WTC11 (cell line): ENCODE results near the gene DTX1.

ENCODE experiments used
- ESRRA ChIP-seq: sonication (generic); formaldehyde crosslinking; IDR thresholded peaks from 2 replicates; pipeline ENCODE4 v1.8.1; 2022; ENCODE audit warnings: mild to moderate bottlenecking, missing genetic modification reagents, borderline replicate concordance
- FOXJ3 ChIP-seq: sonication (generic); formaldehyde crosslinking; IDR thresholded peaks from 2 replicates; pipeline ENCODE4 v1.9.0; 2021; ENCODE audit warnings: missing genetic modification reagents, mild to moderate bottlenecking, borderline replicate concordance
- NFYB ChIP-seq: sonication (generic); formaldehyde crosslinking; conservative IDR thresholded peaks from 2 replicates; pipeline ENCODE4 v1.8.0; 2022; ENCODE audit warnings: low read depth, missing genetic modification reagents
- TF ChIP-seq, protein P1 (sequence below): fragments of 200-600 bp; IDR thresholded peaks from 2 replicates; pipeline ENCODE4 v1.8.0; 2022; ENCODE audit warnings: antibody characterized with exemption
- TF ChIP-seq, protein P2 (sequence below): sonication (generic); formaldehyde crosslinking; IDR thresholded peaks from 2 replicates; pipeline ENCODE4 v1.8.1; 2022; ENCODE audit warnings: low read depth, mild to moderate bottlenecking, moderate library complexity, missing genetic modification reagents, borderline replicate concordance
- TF ChIP-seq, protein P3 (sequence below): sonication (generic); formaldehyde crosslinking; IDR thresholded peaks from 2 replicates; pipeline ENCODE4 v1.8.1; 2022; ENCODE audit warnings: missing genetic modification reagents, borderline replicate concordance
- TF ChIP-seq, protein P4 (sequence below): sonication (generic); formaldehyde crosslinking; IDR thresholded peaks from 2 replicates; pipeline ENCODE4 v1.8.0; 2023; ENCODE audit warnings: missing genetic modification reagents
- TF ChIP-seq, protein P5 (sequence below): sonication (generic); formaldehyde crosslinking; IDR thresholded peaks from 2 replicates; pipeline ENCODE4 v1.8.0; 2022; ENCODE audit warnings: mild to moderate bottlenecking, missing genetic modification reagents

DNA sequence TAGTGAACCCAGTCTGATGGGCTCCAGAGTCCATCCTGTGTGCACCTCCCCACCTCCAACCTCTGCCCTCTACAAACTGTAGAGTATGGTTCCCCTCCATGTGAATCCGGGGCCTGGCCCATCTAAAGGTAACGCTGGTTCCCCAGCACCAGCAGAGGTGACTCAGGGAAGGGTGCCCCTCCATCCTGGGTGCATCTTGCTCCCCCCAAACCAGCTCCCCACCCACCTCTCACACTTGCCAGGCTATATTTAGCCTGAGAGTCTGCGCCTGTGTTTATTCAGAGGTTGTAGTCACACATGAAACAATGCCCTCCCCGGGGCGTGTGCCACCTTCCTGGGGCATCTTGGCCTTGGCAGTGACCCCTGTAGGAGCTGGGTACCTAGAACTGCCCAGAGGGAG is 52.8 kb downstream of the DTX1 start:
- TF ChIP-seq FOXJ3 (no peak), ESRRA (CRISPR knock-in tag) (no peak), NFYB (no peak)
- TF ChIP-seq, protein P1, sequence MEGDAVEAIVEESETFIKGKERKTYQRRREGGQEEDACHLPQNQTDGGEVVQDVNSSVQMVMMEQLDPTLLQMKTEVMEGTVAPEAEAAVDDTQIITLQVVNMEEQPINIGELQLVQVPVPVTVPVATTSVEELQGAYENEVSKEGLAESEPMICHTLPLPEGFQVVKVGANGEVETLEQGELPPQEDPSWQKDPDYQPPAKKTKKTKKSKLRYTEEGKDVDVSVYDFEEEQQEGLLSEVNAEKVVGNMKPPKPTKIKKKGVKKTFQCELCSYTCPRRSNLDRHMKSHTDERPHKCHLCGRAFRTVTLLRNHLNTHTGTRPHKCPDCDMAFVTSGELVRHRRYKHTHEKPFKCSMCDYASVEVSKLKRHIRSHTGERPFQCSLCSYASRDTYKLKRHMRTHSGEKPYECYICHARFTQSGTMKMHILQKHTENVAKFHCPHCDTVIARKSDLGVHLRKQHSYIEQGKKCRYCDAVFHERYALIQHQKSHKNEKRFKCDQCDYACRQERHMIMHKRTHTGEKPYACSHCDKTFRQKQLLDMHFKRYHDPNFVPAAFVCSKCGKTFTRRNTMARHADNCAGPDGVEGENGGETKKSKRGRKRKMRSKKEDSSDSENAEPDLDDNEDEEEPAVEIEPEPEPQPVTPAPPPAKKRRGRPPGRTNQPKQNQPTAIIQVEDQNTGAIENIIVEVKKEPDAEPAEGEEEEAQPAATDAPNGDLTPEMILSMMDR, result no peak
- TF ChIP-seq, protein P2, sequence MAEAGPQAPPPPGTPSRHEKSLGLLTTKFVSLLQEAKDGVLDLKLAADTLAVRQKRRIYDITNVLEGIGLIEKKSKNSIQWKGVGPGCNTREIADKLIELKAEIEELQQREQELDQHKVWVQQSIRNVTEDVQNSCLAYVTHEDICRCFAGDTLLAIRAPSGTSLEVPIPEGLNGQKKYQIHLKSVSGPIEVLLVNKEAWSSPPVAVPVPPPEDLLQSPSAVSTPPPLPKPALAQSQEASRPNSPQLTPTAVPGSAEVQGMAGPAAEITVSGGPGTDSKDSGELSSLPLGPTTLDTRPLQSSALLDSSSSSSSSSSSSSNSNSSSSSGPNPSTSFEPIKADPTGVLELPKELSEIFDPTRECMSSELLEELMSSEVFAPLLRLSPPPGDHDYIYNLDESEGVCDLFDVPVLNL (CRISPR knock-in tag), result no peak
- TF ChIP-seq, protein P3, sequence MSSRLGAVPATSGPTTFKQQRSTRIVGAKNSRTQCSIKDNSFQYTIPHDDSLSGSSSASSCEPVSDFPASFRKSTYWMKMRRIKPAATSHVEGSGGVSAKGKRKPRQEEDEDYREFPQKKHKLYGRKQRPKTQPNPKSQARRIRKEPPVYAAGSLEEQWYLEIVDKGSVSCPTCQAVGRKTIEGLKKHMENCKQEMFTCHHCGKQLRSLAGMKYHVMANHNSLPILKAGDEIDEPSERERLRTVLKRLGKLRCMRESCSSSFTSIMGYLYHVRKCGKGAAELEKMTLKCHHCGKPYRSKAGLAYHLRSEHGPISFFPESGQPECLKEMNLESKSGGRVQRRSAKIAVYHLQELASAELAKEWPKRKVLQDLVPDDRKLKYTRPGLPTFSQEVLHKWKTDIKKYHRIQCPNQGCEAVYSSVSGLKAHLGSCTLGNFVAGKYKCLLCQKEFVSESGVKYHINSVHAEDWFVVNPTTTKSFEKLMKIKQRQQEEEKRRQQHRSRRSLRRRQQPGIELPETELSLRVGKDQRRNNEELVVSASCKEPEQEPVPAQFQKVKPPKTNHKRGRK, result no peak
- TF ChIP-seq, protein P4, sequence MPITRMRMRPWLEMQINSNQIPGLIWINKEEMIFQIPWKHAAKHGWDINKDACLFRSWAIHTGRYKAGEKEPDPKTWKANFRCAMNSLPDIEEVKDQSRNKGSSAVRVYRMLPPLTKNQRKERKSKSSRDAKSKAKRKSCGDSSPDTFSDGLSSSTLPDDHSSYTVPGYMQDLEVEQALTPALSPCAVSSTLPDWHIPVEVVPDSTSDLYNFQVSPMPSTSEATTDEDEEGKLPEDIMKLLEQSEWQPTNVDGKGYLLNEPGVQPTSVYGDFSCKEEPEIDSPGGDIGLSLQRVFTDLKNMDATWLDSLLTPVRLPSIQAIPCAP (CRISPR knock-in tag), result no peak
- TF ChIP-seq, protein P5, sequence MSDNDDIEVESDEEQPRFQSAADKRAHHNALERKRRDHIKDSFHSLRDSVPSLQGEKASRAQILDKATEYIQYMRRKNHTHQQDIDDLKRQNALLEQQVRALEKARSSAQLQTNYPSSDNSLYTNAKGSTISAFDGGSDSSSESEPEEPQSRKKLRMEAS (CRISPR knock-in tag), result no peak
